Lung (tissue), 12 donors: ENCODE results near the gene CDC16. TPM values are rescaled to one million over a fixed set of nuclear protein-coding genes. Genes with fewer than 3 reads are reported as not detected.

ENCODE experiments used
- ATAC-seq: fragments of 200-7000 bp; cut with Tn5 transposase; one replicate; pipeline ENCODE4 v1.9.1; 2020; ENCODE audit warnings: moderate number of reproducible peaks; ENCODE audit not compliant: insufficient read depth, low FRiP score
- DNase-seq, 3 donors: peaks; one replicate each; pipeline ENCODE4 v3.0.0-alpha.2; 2013 to 2017
- H3K27ac ChIP-seq, 2 donors: one replicate each; pipeline ENCODE4 v1.5.1; 2013; ENCODE audit warnings: mild to moderate bottlenecking in 2 of 2, moderate library complexity in 2 of 2, control low read depth in 1 of 2, inconsistent platforms in 1 of 2, low read depth in 1 of 2, low read length in 1 of 2
- H3K27me3 ChIP-seq, 3 donors: one replicate each; pipeline ENCODE4 v1.5.1; 2013; ENCODE audit warnings: low read length in 2 of 3; ENCODE audit not compliant: control insufficient read depth in 3 of 3, insufficient read depth in 3 of 3
- H3K36me3 ChIP-seq, 4 donors: one replicate each; pipeline ENCODE4 v1.5.1; 2013; ENCODE audit warnings: low read length in 4 of 4, mild to moderate bottlenecking in 1 of 4, moderate library complexity in 1 of 4; ENCODE audit not compliant: control insufficient read depth in 4 of 4, insufficient read depth in 4 of 4
- H3K4me1 ChIP-seq, 5 donors: one replicate each; pipeline ENCODE4 v1.5.1; 2013; ENCODE audit warnings: low read length in 5 of 5, mild to moderate bottlenecking in 2 of 5, moderate library complexity in 1 of 5; ENCODE audit not compliant: control insufficient read depth in 5 of 5, insufficient read depth in 5 of 5
- H3K4me3 ChIP-seq: one replicate; pipeline ENCODE4 v1.5.1; 2013; ENCODE audit warnings: mild to moderate bottlenecking, control low read depth, moderate library complexity
- H3K9ac ChIP-seq, 2 donors: one replicate each; pipeline ENCODE4 v1.5.1; 2013; ENCODE audit warnings: low read length in 2 of 2, control low read depth in 1 of 2; ENCODE audit not compliant: insufficient read depth in 1 of 2
- H3K9me3 ChIP-seq, 4 donors: one replicate each; pipeline ENCODE4 v1.5.1; 2013; ENCODE audit warnings: low read length in 3 of 4, mild to moderate bottlenecking in 1 of 4, moderate library complexity in 1 of 4; ENCODE audit not compliant: control insufficient read depth in 4 of 4, insufficient read depth in 3 of 4
- WGBS, 2 donors: extraction: QIAGEN DNeasy Blood & Tissue Kit; methylation state at CpG; one replicate each; pipeline ENCODE4 v1.1.7; 2013; 5-methylcytosine and 5-hydroxymethylcytosine counted together
- polyA plus RNA-seq, 2 donors: library from polyadenylated mRNA; stranded (reverse); fragments of 200-250 nt; gene quantifications; one replicate each; pipeline ENCODE4 v1.2.1, GENCODE V29; 2013
- total RNA-seq, 2 donors: library from RNA; depleted of rRNA in 1 of 2; stranded (reverse); fragments of >200 nt in 1 of 2; gene quantifications; one replicate each; pipeline ENCODE4 v1.2.1, GENCODE V29; 2014 to 2021
- TF ChIP-seq, protein P1 (sequence below): IDR thresholded peaks from 2 replicates; pipeline ENCODE4 v1.5.1; 2012; ENCODE audit warnings: mild to moderate bottlenecking; ENCODE audit errors: control extremely low read depth, extremely low read depth
- donor health status: control.
- donor health status: control.
- donor health status: Bipolar disorder and iron deficiency.
- donor health status: healthy.
- donor health status: DM: yes; HTN: yes; CAD: no.

Gene CDC16
- total and polyA plus RNA-seq, 4 donors, result 34.3 to 123 (median 59.0) TPM

DNA sequence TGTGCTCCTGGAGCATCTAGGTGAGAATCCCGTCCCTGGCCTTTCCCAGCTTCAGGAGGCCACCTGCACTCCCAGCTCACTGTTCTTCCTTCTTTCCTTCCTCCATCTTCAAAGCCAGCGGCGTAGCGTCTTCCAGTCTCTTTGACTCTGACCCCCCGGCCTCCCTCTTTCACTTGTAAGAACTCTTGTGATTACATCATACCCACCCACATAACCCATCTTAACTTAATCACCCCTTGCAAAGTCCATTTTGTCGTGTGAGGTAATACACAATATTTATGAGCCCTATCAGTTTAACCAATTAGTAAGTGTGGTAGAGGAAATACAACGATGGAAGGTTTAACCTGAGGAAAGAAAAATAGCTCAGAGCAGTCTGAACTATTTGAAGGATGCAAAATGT, 4.6 kb upstream of the CDC16 start:
- TF ChIP-seq, protein P1, sequence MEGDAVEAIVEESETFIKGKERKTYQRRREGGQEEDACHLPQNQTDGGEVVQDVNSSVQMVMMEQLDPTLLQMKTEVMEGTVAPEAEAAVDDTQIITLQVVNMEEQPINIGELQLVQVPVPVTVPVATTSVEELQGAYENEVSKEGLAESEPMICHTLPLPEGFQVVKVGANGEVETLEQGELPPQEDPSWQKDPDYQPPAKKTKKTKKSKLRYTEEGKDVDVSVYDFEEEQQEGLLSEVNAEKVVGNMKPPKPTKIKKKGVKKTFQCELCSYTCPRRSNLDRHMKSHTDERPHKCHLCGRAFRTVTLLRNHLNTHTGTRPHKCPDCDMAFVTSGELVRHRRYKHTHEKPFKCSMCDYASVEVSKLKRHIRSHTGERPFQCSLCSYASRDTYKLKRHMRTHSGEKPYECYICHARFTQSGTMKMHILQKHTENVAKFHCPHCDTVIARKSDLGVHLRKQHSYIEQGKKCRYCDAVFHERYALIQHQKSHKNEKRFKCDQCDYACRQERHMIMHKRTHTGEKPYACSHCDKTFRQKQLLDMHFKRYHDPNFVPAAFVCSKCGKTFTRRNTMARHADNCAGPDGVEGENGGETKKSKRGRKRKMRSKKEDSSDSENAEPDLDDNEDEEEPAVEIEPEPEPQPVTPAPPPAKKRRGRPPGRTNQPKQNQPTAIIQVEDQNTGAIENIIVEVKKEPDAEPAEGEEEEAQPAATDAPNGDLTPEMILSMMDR, result no peak

GRCh38 chr13:114230575-114230974, 4.1 kb upstream of the CDC16 start:
- ATAC-seq (no peak), DNase-seq (no peak)
- H3K36me3 ChIP-seq, result no peaks in the 10 kb centered on the region
- H3K9ac ChIP-seq, result no peak overlapping the region
- WGBS, 2 donors, result 42 to 60% methylated on average over 3 of the region's 3 CpGs
- no peaks in the 10 kb centered on the region for H3K9me3 ChIP-seq
- peaks cover 0 to 2% (median under 1%) of the 10 kb centered on the region in 5 donors for H3K4me1 ChIP-seq
- peaks cover 0 to 37% (median 37%) of the 10 kb centered on the region in 3 donors for H3K27me3 ChIP-seq
- H3K27ac ChIP-seq, result no peak overlapping the region
- TF ChIP-seq, protein P1, result no peak
- no peak overlapping the region for H3K4me3 ChIP-seq

More for the DNA sequence above, 4.6 kb upstream of the CDC16 start:
- Histone ChIP-seq H3K4me1 (peaks cover 0 to 1% (median 0%) of the 10 kb centered on the region in 5 donors), H3K36me3 (no peaks in the 10 kb centered on the region), H3K27ac (no peak overlapping the region), H3K4me3 (no peak overlapping the region), H3K27me3 (peaks cover 0 to 37% (median 37%) of the 10 kb centered on the region in 3 donors), H3K9me3 (no peaks in the 10 kb centered on the region), H3K9ac (no peak overlapping the region)
- 28 to 33% methylated on average over 7 of the region's 7 CpGs for WGBS, 2 donors
- DNase-seq (no peak), ATAC-seq (no peak)

DNA sequence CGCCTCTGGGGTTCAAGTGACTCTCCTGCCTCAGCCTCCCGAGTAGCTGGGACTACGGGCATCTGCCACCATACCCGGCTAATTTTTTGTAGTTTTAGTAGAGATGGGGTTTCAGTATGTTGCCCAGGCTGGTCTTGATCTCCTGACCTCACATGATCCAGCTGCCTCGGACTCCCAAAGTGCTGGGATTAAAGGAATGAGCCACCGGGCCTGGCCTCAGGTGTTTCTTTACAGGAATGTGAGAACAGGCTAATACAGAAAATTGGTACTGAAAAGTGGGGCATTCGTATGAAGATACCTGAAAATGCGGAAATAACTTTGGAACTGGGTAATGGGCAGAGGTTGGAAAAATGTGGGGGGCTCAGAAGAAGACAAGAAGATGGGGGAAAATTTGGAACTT, 2.8 kb upstream of the CDC16 start:
- no peak for DNase-seq
- no peaks in the 10 kb centered on the region for H3K9me3 ChIP-seq
- H3K4me3 ChIP-seq, result no peak overlapping the region
- TF ChIP-seq, protein P1, result no peak
- peaks cover 3 to 8% (median 5%) of the 10 kb centered on the region in 5 donors for H3K4me1 ChIP-seq
- ATAC-seq, result no peak
- H3K36me3 ChIP-seq, result peaks cover 0 to 3% (median 0%) of the 10 kb centered on the region in 4 donors
- WGBS, 2 donors, result 79 to 92% methylated on average over 8 of the region's 8 CpGs
- peaks cover 0 to 37% (median 37%) of the 10 kb centered on the region in 3 donors for H3K27me3 ChIP-seq
- H3K9ac ChIP-seq, result no peak overlapping the region
- no peak overlapping the region for H3K27ac ChIP-seq

GRCh38 chr13:114234266-114234644, 442 bp upstream of the CDC16 start:
- Histone ChIP-seq H3K4me1 (peaks cover 3 to 8% (median 5%) of the 10 kb centered on the region in 5 donors), H3K9me3 (no peaks in the 10 kb centered on the region), H3K27ac (peak overlapping the region; percentile 81 to 83), H3K4me3 (peak overlapping the region; percentile 18), H3K27me3 (peaks cover 0 to 18% (median 15%) of the 10 kb centered on the region in 3 donors), H3K36me3 (peaks cover 9 to 17% (median 13%) of the 10 kb centered on the region in 4 donors), H3K9ac (peak overlapping the region in 1 of 2 donors; percentile 1)
- TF ChIP-seq, protein P1, result no peak
- ATAC-seq (no peak), DNase-seq (no peak)
- WGBS, 2 donors, result 64 to 80% methylated on average over 4 of the region's 4 CpGs
